HS-5 (cell line): Measurements from ENCODE around the gene APC.
A peak's percentile ranks its signal among the peaks of the same experiment; 100 is the strongest.
"Not testable (repeated sequence)": the region's sequence is repeated elsewhere in the genome, so short reads cannot be mapped to it uniquely, and the experiment has no call there.

Experiments used
- DNase-seq: peaks from one replicate; pipeline ENCODE4 v3.0.0-alpha.2; 2012; ENCODE audit warnings: low read depth

APC gene

GRCh38 chr5:112716895-112717294 is 20.8 kb upstream of the APC start:
- not testable (repeated sequence) for DNase-seq

GRCh38 chr5:112717506-112718082 is 20.1 kb upstream of the APC start:
- no peak for DNase-seq

DNA sequence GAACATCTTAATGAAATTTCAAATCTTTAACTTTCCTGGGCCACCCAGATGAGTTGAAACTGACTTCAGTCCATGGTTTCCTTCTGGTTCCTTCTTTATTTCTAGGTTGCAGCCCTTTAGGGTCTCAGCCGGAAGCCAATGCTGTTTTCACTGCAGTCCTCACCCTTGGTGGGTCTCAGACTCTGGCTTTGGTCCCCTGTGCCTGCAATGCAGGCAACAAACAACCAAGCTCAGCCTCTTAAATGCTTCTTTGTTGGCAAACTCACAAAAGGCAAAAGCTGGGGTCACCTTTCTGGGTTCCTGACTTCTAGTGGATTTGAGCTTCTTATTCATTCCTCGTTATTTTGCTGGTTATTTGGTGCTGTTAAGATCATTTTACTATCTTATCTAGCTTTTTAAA is 19.3 kb upstream of the APC start:
- DNase-seq = no peak

DNA sequence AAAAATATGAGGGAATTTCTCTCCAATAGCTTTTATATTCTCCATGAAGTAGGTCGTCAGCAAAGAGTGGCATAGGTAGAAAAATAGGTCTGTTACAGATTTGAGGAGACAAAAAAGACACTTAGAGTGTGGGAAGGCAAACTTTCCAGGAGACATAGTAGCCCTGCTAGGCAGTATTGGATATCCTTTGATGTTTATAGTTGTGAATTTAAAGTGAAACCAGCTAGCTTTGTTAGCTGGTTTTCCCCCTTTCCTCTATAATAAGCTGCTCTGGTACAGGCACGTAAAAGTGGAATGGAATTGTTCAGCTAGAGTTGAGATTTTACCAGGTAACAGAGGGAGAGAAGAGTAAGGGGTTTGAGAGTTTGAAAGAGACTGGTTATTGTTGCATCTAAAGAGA is 17.1 kb upstream of the APC start:
- DNase-seq = no peak

DNA sequence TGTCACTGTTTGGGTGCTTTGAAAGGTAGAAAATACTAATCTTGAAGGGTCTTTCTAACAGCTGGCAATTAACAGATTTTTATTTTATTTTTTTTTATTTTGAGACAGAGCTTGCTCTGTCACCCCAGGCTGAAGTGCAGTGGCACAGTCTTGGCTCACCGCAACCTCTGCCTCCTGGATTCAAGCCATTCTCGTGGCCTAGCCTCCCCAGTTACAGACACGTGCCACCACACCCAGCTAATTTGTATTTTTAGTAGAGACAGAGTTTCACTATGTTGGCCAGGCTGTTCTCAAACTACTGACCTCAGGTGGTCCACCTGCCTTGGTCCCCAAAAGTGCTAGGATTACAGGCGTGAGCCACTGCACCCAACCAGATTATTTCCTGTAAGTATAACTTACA is 12.8 kb upstream of the APC start:
- no peak for DNase-seq

DNA sequence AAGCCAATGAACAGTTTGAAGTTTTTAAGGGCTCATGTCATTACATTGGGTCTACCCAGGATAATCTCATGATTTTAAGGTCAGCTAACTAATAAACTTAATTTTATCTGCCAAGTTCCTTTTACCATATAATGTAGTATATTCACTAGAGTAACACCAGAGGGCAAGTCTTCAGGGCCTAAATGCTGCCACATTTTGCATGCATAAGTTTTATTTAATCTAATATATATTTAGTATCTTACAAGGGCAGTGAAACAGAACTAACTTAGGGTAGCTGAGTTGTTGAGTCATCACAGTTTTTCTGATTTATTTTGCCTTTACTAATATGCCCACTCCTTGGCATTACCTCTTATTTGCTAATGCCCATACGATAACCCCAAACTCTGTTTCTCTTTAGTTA is 8.1 kb upstream of the APC start:
- no peak for DNase-seq

DNA sequence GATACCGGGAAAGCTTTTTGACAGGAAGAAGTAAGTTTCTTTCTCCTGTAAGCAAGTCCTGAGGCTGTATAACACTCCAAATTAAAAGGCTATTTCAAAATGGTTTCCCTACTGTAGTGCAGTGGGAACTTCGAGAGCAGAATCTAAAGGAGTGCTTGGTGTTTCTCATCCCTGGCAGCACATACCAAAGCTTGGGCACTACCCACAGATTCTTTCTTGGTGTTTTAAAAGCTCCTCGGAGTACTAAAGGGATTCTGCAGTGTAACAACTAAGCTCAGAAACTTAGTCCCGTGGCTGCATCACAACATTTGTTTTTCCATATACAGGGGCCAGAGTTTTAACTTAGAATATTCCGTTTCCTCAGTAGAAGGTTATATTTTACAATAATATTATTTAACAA is 5.6 kb upstream of the APC start:
- no peak for DNase-seq

- DNase-seq = no peak
Observed at GRCh38 chr5:112733586-112733985, 4.1 kb upstream of the APC start.

DNA sequence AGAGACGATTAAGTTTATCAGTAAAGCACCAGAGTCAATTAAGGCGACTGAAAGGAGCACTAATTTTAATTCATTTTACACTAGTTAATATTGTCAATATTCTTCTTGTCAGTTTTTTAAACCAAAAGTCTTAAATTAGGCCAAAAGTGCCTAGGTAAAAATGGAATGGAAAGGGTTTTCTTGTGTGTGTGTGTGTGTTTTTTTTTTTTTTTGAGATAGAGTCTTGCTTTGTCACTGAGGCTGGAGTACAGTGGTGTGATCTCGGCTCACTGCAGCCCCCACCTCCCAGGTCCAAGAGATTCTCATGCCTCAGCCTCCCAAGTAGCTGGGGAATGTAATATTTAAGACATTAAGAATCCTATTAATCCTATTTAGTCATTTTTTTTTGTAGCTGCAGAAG is 3.1 kb upstream of the APC start:
- no peak for DNase-seq

DNA sequence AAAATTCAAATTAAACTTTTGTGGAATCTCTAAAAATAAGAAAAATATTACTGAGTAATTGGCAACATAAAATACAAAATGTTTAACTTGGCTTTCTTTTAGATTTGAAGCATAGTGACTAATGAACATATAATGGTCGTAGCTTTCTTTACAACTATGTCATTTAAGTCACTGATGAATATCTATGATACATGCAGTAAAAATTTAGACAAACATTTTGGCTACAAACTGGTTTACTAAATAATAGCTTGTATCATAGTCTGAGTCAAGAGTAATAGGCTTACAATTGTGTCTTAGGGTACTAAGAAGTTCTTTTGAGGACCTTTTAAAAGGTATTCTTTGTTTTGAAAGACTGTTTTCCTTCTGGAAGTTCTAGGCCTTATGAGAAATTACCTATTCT is 2.0 kb upstream of the APC start:
- peak; percentile 38 for DNase-seq

DNA sequence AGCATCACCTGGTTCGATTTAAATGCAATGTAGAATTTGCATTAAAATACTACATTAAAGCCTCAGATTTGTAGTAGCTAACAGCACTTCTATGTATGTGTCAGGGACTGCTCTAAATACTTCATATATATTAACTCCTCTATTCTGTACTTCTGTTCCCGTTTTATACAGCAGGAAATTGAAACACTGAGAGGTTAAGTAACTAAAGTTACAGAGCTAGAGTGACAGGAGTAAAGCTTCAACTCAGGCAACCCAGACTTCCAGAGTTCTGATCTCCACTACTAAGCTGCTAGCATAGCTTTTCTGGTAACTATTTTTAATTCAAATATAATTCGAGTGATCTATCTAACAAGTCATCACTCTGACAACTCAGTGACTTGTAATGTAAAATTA is 619 bp upstream of the APC start:
- no peak for DNase-seq

DNA sequence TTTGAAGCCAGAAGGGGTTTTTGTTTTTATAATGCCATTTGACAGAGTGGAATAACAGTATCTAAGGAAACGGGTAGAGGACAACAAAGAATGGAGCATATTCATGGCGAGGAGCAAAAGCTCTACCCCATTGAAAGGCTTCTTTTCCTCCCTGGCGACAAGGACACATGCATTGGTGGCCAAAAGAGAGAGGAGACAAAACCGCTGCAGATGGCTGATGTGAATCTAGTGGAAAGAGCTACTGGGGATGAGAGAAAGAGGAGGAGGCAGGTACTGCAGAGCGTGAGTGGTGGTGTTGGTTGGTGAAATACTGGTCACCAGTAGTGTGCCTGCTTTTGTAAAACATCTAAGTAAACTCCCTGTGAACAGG is 491 bp downstream of the APC start:
- DNase-seq = no peak

GRCh38 chr5:112742424-112742823 is 4.7 kb downstream of the APC start:
- DNase-seq = no peak

- DNase-seq = no peak
Observed at GRCh38 chr5:112743631-112744030, 5.9 kb downstream of the APC start.

GRCh38 chr5:112752335-112752734 is 14.7 kb downstream of the APC start:
- no peak for DNase-seq

DNA sequence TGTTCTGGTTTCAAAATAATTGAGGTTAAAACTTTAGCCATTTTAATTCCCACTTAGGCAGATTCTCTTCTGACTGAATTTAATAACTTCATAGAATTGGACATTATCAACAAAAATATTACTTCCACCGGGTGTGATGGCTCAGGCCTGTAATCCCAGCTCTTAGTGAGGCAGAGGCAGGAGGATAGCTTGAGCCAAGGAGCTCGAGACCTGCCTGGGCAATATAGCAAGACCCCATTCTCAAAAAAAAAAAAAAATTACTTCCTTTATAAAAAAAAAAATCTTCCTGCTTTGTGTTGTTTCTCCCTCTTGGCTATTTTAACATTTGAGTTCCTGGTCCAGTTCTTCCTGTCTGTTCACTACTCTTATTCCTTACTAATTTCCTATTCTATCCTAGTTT is 18.0 kb downstream of the APC start:
- DNase-seq = no peak

- DNase-seq = no peak
Observed at GRCh38 chr5:112757468-112758208, 20.0 kb downstream of the APC start.

DNA sequence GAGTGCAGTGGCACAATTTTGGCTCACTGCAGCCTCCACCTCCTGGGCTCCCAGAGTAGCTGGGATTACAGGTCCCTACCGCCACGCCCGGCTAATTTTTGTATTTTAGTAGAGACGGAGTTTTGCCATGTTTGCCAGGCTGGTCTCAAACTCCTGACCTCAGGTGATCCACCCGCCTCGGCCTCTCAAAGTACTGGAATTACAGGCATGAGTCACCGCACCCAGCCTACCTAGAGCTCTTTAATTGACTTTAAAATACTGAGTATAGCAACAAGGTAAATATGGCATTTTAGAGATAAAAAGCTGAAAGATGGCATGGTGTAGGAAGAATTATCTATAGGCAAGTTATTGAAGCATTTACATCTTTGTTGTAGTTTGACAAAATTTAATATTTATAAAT is 21.0 kb downstream of the APC start:
- no peak for DNase-seq

DNA sequence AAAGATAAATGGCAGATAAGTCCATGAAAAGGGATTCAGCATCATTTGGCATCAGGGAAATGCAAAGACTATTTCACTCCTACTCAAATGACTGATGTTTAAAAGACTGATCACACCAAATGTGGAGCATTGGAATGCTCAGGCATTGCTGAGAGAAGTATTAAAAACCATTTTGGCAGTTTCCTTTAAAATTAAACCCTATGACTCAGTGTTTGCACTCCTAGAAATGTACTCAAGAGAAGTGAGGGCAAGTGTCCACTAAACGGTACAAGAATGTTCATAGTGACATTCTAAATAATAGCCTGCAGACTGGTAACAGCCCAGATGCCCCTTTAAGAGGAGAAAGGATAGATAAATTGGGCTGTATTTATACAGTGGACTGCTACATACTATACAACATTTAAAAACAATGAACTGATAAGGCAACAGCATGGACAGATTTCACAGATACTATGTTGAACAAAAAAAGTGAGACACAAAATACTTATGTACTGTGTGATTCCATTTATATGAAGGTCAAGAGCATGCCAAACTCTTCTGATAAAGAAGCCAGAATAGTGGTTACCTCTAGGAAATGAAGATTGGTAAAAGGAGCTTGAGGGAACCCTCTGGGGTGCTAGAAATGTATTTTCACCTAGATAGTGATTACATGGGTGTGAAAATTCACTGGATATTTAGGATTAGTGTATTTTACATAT is 24.6 kb downstream of the APC start:
- DNase-seq = no peak

- no peak for DNase-seq
Observed at GRCh38 chr5:112763165-112763564, 25.5 kb downstream of the APC start.

DNA sequence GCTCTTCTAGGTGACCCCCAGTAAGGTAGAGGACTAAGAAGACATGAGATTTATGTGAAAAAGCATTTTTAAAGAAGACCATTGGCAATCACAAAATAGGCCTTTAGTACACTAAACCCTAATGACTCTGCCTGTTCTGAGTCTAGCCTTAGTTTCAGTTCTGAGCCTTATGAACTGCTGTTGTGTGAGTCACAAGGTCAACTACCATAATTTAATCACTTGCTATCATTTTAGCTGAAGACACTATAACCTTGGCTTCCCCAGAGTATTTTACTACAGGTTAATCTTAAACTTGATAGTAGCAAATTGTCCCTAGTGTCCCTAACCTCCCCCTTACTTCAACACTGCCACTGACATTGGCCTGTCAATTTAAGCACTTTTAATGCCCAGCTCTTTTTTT is 34.4 kb downstream of the APC start:
- no peak for DNase-seq

GRCh38 chr5:112776301-112776856 is 38.7 kb downstream of the APC start:
- peak; percentile 77 for DNase-seq

DNA sequence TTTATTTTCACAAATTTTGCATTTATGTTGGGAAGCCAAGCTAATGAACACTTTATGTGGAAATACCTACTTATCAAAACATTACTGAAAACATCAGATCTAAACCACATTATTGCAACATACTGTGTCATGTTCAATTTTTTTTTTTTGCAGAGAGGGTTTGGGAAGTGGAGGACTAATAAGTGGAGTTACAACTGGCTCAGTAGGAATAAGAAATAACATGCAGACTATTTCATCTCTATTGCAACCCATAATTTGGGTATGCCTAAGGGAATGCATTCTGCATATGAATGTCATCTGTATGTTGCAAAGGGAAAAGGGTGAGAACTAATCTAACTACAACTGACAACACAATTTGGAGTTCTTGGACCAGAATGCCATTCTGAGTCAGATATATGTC is 41.8 kb downstream of the APC start:
- peak; percentile 65 for DNase-seq
